OCI-LY1 (cell line): ENCODE measurements around the gene VAT1.

ENCODE experiments used
- H2AFZ ChIP-seq: fragments of 200-600 bp; sonication (generic), shearing (Covaris generic); 2 replicates; pipeline ENCODE4 v1.6.0; 2014; ENCODE audit warnings: antibody characterized with exemption, mild to moderate bottlenecking, low read length
- H3F3A ChIP-seq: fragments of 200-600 bp; sonication (generic), shearing (Covaris generic); 2 replicates; pipeline ENCODE4 v1.6.0; 2014; ENCODE audit warnings: mild to moderate bottlenecking, antibody characterized with exemption, low read length, moderate library complexity; ENCODE audit not compliant: insufficient read depth
- H3K27ac ChIP-seq: fragments of 200-600 bp; sonication (generic); 2 replicates; pipeline ENCODE4 v1.5.1; 2014; ENCODE audit warnings: low read length, mixed run types, mild to moderate bottlenecking, low read depth; ENCODE audit not compliant: poor library complexity, severe bottlenecking
- H3K27me3 ChIP-seq: fragments of 200-600 bp; sonication (generic); 2 replicates; pipeline ENCODE4 v1.6.0; 2014; ENCODE audit warnings: antibody characterized with exemption, mild to moderate bottlenecking, low read length, moderate library complexity; ENCODE audit not compliant: insufficient read depth
- H3K36me3 ChIP-seq: fragments of 200-600 bp; sonication (generic); 2 replicates; pipeline ENCODE4 v1.6.1; 2014; ENCODE audit warnings: mild to moderate bottlenecking, antibody characterized with exemption, low read length, moderate library complexity, mixed read lengths; ENCODE audit not compliant: insufficient read depth
- H3K4me1 ChIP-seq: fragments of 200-600 bp; sonication (generic); 2 replicates; pipeline ENCODE4 v1.5.1; 2014; ENCODE audit warnings: mild to moderate bottlenecking, low read length, moderate library complexity; ENCODE audit not compliant: insufficient read depth, severe bottlenecking
- H3K4me2 ChIP-seq: fragments of 200-600 bp; sonication (generic), shearing (Covaris generic); 2 replicates; pipeline ENCODE4 v1.6.1; 2014; ENCODE audit warnings: low read length
- H3K4me3 ChIP-seq: fragments of 200-600 bp; sonication (generic); 2 replicates; pipeline ENCODE4 v1.5.1; 2014; ENCODE audit warnings: low read length, low read depth, mild to moderate bottlenecking, mixed read lengths; ENCODE audit not compliant: poor library complexity, severe bottlenecking
- H3K79me2 ChIP-seq: fragments of 200-600 bp; shearing (Covaris generic); 2 replicates; pipeline ENCODE4 v1.6.1; 2016; ENCODE audit warnings: mixed run types, low read length, mixed read lengths; ENCODE audit not compliant: insufficient read depth
- H3K9ac ChIP-seq: fragments of 200-600 bp; sonication (generic), shearing (Covaris generic); 2 replicates; pipeline ENCODE4 v1.6.1; 2014; ENCODE audit warnings: mild to moderate bottlenecking, low read length, mixed read lengths
- H3K9me2 ChIP-seq: fragments of 200-600 bp; sonication (generic), shearing (Covaris generic); 2 replicates; pipeline ENCODE4 v1.6.1; 2014; ENCODE audit warnings: low read depth, mild to moderate bottlenecking, low read length, mixed read lengths
- H3K9me3 ChIP-seq: fragments of 200-600 bp; shearing (Covaris generic); 2 replicates; pipeline ENCODE4 v1.6.1; 2014; ENCODE audit warnings: low read length, mixed read lengths
- H4K20me1 ChIP-seq: fragments of 200-600 bp; sonication (generic), shearing (Covaris generic); 2 replicates; pipeline ENCODE4 v1.6.0; 2016; ENCODE audit warnings: mild to moderate bottlenecking, low read length; ENCODE audit not compliant: insufficient read depth
- CTCF ChIP-seq: fragments of 200-600 bp; sonication (generic), shearing (Covaris generic); IDR thresholded peaks from 2 replicates; pipeline ENCODE4 v1.5.1; 2017; ENCODE audit warnings: mild to moderate bottlenecking, antibody characterized with exemption, low read length, moderate library complexity, mixed read lengths
- EZH2 ChIP-seq: fragments of 200-600 bp; sonication (generic), shearing (Covaris generic); IDR thresholded peaks from 2 replicates; pipeline ENCODE4 v1.8.0; 2017; ENCODE audit warnings: borderline replicate concordance, mixed run types, mild to moderate bottlenecking, antibody characterized with exemption, low read length, moderate library complexity, mixed read lengths

VAT1 gene

GRCh38 chr17:43027091-43028032 is 5.2 kb upstream of the VAT1 start:
- H3K9me2 ChIP-seq, result no peaks in the 10 kb centered on the region
- no peaks in the 10 kb centered on the region for H4K20me1 ChIP-seq
- H3K4me1 ChIP-seq, result peaks cover 8% of the 10 kb centered on the region
- H3K27me3 ChIP-seq, result no peaks in the 10 kb centered on the region
- no peaks in the 10 kb centered on the region for H3K36me3 ChIP-seq
- no peak overlapping the region for H3K4me3 ChIP-seq
- H3K4me2 ChIP-seq, result no peak overlapping the region
- H3K9ac ChIP-seq, result no peak overlapping the region
- H3K9me3 ChIP-seq, result no peaks in the 10 kb centered on the region
- H3K27ac ChIP-seq, result no peak overlapping the region
- H3F3A ChIP-seq, result no peaks in the 10 kb centered on the region
- no peaks in the 10 kb centered on the region for H3K79me2 ChIP-seq
- TF ChIP-seq CTCF (no peak), EZH2 (no peak)
- H2AFZ ChIP-seq, result no peak overlapping the region

- H3K9me2 ChIP-seq, result no peaks in the 10 kb centered on the region
- no peaks in the 10 kb centered on the region for H3K79me2 ChIP-seq
- H3F3A ChIP-seq, result no peaks in the 10 kb centered on the region
- H4K20me1 ChIP-seq, result no peaks in the 10 kb centered on the region
- TF ChIP-seq EZH2 (no peak), CTCF (no peak)
- no peak overlapping the region for H3K4me2 ChIP-seq
- no peak overlapping the region for H3K9ac ChIP-seq
- H3K27ac ChIP-seq, result no peak overlapping the region
- no peaks in the 10 kb centered on the region for H3K9me3 ChIP-seq
- H2AFZ ChIP-seq, result no peak overlapping the region
- H3K4me3 ChIP-seq, result no peak overlapping the region
- H3K36me3 ChIP-seq, result no peaks in the 10 kb centered on the region
- no peaks in the 10 kb centered on the region for H3K27me3 ChIP-seq
- peaks cover 8% of the 10 kb centered on the region for H3K4me1 ChIP-seq
Measured at GRCh38 chr17:43026595-43026994, 4.4 kb upstream of the VAT1 start.

- Histone ChIP-seq H2AFZ (no peak overlapping the region), H4K20me1 (no peaks in the 10 kb centered on the region), H3K36me3 (no peaks in the 10 kb centered on the region), H3K79me2 (no peaks in the 10 kb centered on the region), H3K4me1 (peaks cover 12% of the 10 kb centered on the region), H3K9ac (no peak overlapping the region), H3F3A (no peaks in the 10 kb centered on the region), H3K27ac (no peak overlapping the region), H3K4me3 (no peak overlapping the region), H3K9me2 (no peaks in the 10 kb centered on the region), H3K4me2 (no peak overlapping the region), H3K27me3 (no peaks in the 10 kb centered on the region), H3K9me3 (no peaks in the 10 kb centered on the region)
- TF ChIP-seq EZH2 (no peak), CTCF (no peak)
Measured at GRCh38 chr17:43025766-43026537, 3.8 kb upstream of the VAT1 start.
